ENCODE results near the gene GNG13.

DNA sequence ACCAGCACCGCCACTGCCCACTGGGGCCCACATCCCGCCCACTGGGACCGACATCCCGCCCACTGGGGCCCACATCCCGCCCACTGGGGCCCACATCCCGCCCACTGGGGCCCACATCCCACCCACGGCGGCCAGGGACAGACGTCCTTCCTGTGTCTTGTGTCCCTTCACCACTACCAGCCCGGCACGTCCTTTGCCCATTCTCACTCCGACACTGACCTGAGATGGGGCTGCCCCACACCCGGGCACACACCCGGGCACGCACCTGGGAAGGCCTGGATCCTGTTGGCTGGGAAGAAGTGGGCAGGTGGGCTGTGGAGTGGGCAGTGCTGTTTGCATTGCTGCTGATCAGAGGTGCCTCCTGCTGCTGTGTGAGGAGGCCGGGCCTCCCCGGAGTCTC, 28.4 kb upstream of the GNG13 start:
- TF ChIP-seq, protein P1, sequence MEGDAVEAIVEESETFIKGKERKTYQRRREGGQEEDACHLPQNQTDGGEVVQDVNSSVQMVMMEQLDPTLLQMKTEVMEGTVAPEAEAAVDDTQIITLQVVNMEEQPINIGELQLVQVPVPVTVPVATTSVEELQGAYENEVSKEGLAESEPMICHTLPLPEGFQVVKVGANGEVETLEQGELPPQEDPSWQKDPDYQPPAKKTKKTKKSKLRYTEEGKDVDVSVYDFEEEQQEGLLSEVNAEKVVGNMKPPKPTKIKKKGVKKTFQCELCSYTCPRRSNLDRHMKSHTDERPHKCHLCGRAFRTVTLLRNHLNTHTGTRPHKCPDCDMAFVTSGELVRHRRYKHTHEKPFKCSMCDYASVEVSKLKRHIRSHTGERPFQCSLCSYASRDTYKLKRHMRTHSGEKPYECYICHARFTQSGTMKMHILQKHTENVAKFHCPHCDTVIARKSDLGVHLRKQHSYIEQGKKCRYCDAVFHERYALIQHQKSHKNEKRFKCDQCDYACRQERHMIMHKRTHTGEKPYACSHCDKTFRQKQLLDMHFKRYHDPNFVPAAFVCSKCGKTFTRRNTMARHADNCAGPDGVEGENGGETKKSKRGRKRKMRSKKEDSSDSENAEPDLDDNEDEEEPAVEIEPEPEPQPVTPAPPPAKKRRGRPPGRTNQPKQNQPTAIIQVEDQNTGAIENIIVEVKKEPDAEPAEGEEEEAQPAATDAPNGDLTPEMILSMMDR (IDR thresholded peaks at IDR 0.05; ENCODE audit: insufficient read depth, low read depth, low read length): no peak
- no peak for TF ChIP-seq EZH2 (IDR thresholded peaks at IDR 0.05; ENCODE audit: insufficient read depth, low read length)

Measured in astrocyte (in vitro differentiated cells and primary cell).